G401.6 (cell line): ENCODE measurements around the gene FBLN1.
"Not testable (repeated sequence)": the region's sequence is repeated elsewhere in the genome, so short reads cannot be mapped to it uniquely, and the experiment has no call there.

Source experiments
- FAIRE-seq: peaks from 2 replicates; lab custom pipeline; 2012; peaks lifted over from hg19 to GRCh38; lab: Jason Lieb, UNC

The FBLN1 gene

GRCh38 chr22:45612940-45613339, 110.3 kb downstream of the FBLN1 start:
- FAIRE-seq = no peak

GRCh38 chr22:45615364-45615763, 112.7 kb downstream of the FBLN1 start:
- no peak for FAIRE-seq

- no peak for FAIRE-seq
These were observed 113.7 kb downstream of the FBLN1 start for GRCh38 chr22:45616432-45616831.

DNA sequence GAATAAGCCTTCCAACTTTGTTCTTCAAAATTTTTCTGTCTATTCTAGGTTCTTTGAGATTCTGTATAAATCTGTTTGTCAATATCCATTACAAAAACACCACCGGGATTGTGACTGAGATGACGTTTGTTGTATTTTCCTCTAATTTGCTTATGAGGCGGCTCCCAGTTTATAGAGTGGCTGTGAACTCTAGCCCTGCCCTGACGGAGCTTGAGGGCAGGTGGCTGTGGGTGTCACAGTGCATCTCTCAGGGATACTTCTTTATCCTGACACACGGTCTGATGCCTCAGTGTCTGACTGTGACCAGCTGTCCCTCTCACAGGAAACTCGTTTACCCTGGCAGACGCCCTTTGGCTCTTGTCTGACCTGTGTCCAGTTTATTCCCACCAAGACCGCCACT, 115.3 kb downstream of the FBLN1 start:
- FAIRE-seq = no peak

GRCh38 chr22:45620706-45621105, 118.0 kb downstream of the FBLN1 start:
- FAIRE-seq = no peak

GRCh38 chr22:45621836-45622600, 119.3 kb downstream of the FBLN1 start:
- FAIRE-seq = no peak

GRCh38 chr22:45623464-45624145, 120.9 kb downstream of the FBLN1 start:
- FAIRE-seq = not testable (repeated sequence)

DNA sequence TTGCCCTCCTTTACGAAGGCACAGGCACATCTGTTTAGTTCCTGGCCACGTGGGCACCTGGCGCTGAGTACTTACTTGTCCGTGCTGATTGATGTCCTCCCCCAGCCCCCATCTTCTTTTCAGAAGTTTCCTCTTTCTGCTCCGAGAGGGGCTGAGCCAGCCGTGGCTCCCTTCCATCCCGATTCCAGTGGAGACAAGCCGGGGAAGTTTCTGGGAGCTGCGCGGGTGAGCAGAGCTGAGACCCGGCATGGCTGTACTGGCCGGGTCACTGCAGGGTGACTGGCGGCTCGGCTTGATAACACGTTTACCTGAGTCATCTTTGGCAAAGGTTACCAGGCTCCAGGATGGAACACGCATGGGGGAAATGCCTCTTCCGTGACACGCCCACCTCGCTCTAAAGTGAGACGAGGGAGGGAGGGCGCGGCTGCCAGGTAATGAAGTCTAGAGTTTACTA, 123.5 kb downstream of the FBLN1 start:
- FAIRE-seq = no peak

GRCh38 chr22:45627489-45628233, 125.0 kb downstream of the FBLN1 start:
- FAIRE-seq = no peak

GRCh38 chr22:45628515-45628914, 125.8 kb downstream of the FBLN1 start:
- no peak for FAIRE-seq

DNA sequence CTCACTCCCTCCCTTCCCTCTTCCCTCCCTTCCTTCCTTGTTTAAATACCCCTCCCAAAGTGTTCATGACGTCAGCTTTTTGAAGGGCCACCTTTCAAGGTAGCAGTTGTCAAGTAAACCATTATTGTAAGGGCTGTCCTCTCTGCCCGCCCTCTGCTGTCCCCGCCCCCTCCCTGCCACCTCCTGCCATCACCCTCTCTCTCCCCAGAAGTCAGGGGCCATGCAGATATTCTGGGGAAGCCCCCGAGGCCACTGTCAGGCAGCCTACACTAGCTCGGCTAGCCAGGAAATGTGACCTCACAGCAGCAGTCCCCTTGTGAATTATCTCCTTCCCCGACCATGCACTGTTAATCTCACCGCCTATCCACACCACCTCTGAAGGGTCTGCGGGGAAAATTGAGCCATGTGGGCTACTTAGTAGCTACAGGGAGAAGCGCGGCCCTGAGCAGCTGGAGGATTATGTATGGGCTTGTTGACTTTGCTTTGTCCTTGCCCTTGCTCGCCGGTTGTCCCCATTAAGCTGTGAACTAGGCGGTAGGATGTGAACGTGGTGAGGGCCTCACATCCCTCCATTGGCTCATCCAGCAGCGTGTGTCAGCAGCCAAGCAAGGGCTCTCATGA, 126.9 kb downstream of the FBLN1 start:
- no peak for FAIRE-seq

DNA sequence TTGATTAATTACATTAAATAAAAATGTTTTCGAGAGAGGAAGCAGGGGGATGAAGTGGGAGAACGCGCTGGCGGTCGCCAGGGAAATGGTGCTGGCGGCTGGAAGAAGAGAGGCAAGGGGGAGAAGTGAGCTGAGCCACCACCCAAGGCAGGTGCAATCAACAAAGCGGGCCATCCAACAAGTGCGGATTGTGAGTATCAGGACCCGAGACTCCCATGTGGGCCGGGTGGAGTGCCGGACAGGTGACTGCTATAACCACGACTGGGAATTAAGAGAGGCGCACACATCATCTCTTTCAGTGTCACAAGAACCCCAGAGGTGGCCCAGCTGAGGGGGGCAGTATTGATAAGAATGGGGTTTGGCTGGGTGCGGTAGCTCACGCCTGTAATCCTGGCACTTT, 127.8 kb downstream of the FBLN1 start:
- FAIRE-seq = no peak

DNA sequence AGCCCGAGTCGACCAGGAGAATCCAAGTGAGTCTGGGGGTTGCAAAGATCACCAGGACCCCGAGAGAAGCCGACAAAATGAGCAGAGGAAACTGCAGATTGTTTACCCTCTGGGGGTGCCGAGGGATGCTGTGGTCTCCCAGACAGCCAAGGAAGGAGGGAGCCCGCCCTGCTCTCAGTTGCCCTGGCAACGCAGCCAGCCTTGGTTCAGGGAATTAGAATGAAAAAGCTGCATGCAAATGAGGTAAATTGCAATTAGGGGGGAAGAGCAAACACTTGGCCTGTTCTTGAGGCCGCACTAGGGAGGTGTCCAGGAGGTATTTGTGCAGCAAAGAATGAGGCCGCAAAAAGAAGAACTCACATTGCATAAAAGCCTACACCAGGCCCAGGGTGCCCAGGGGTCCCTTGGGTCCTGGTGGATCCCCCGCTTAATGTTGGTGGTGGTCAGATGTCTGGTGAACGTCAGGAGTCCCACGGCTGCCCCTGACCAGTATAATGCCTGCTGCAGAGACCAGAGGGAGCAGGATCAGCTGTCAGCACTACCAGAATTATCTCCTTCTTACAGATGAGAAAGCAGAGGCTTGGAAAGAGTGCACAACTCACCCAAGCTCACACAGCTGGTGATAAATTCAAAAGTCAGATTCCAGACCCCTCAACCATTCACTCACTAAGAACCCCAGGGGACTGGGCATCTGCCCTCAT, 128.6 kb downstream of the FBLN1 start:
- FAIRE-seq = no peak

DNA sequence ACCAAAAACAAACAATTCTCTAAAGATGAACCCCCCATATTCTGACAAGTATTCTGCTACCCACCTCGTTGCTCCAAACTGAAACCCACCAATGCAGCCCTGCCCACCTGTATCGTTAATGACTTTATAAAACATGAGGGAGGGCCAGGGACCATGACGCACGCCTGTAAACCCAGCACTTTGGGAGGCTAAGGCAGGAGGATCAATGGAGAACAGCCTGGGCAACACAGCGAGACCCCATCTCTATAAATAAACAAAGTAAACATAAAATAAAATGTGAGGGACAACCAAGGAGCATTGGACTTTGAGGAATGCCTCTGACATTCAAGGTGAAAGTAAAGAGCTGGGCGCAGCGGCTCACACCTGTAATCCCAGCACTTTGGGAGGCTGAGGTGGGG, 129.2 kb downstream of the FBLN1 start:
- FAIRE-seq = no peak

GRCh38 chr22:45632791-45633515, 130.3 kb downstream of the FBLN1 start:
- no peak for FAIRE-seq

DNA sequence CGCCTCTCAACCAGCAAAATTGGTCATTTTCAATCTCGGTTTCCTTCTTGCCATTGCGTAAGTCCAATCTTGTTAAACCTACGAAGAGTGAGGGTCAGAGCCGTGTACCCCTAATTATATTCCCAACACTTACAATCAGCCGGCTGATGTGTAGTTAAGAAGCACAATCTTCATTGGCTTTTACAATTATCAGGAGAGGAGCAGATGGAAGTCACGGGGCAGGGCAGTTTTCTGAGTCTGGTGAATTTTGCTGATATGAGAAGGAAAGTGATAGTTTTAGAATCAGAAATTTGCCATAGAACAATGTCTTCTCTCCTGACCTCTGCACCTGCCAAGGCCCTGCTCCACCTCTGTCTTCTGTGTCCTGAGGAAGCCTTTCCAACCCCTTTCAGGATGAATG, 134.0 kb downstream of the FBLN1 start:
- FAIRE-seq = no peak

- FAIRE-seq = no peak
These were observed 135.5 kb downstream of the FBLN1 start for GRCh38 chr22:45638197-45638596.

GRCh38 chr22:45638834-45639746, 136.4 kb downstream of the FBLN1 start:
- FAIRE-seq = no peak

GRCh38 chr22:45639747-45640102, 137.0 kb downstream of the FBLN1 start:
- FAIRE-seq = no peak

DNA sequence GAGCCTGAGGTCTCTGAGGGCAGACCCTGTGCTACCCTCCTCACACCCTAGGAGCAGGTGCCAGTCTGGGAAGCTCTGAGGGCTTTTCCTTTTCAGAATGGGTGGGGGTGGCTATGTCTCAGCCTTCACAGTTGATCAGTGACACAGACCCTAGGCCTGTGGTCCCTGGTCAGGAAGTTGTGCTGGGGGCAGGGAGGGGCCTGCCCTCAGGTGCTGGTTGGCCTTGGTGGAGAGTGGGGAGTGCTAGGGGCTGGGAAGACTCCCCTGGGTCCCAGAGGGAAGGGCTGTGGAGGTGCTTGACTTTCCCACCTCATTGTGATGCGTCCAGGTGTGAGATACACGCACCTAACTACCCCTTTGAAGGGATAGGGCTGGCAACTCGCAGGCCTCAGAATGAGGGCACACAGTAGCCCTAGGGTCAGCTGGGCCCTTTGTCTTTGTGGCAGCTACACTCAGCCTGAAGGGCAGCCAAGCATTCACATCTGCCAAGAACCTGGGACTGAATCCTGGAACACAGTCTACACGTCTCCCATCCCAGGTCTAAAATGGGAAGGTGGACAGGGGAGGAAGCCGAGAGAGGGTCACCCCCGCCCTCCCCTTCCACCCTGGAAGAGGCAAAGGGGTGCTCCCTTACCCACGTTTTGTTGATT, 137.7 kb downstream of the FBLN1 start:
- FAIRE-seq = no peak
